Loucy (cell line): ENCODE data around the gene BABAM2.

Experiments
- H2AFZ ChIP-seq: fragments of 200-600 bp; sonication (generic); 2 replicates; pipeline ENCODE4 v1.6.0; 2016; ENCODE audit warnings: antibody characterized with exemption, mild to moderate bottlenecking, low read length, moderate library complexity
- H3F3A ChIP-seq: fragments of 200-600 bp; 2 replicates; pipeline ENCODE4 v1.6.0; 2016; ENCODE audit warnings: antibody characterized with exemption, low read depth, mild to moderate bottlenecking
- H3K27me3 ChIP-seq: fragments of 200-600 bp; sonication (generic); 2 replicates; pipeline ENCODE4 v1.6.1; 2014; ENCODE audit warnings: low read length, mild to moderate bottlenecking; ENCODE audit not compliant: insufficient read depth, poor library complexity, severe bottlenecking
- H3K36me3 ChIP-seq: fragments of 200-600 bp; sonication (generic); 2 replicates; pipeline ENCODE4 v1.6.1; 2016; ENCODE audit warnings: low read length; ENCODE audit not compliant: insufficient read depth
- H3K4me1 ChIP-seq: fragments of 200-600 bp; sonication (generic); 2 replicates; pipeline ENCODE4 v1.5.1; 2014; ENCODE audit warnings: low read length, mild to moderate bottlenecking; ENCODE audit not compliant: insufficient read depth, poor library complexity, severe bottlenecking
- H3K4me2 ChIP-seq: fragments of 200-600 bp; sonication (generic); 2 replicates; pipeline ENCODE4 v1.6.0; 2014; ENCODE audit warnings: antibody characterized with exemption, low read length, low read depth, mild to moderate bottlenecking; ENCODE audit not compliant: poor library complexity, severe bottlenecking
- H3K4me3 ChIP-seq: fragments of 200-600 bp; sonication (generic); 2 replicates; pipeline ENCODE4 v1.5.1; 2014; ENCODE audit warnings: low read length, mild to moderate bottlenecking, mixed read lengths; ENCODE audit not compliant: poor library complexity, severe bottlenecking
- H3K79me2 ChIP-seq: fragments of 200-600 bp; sonication (generic); 2 replicates; pipeline ENCODE4 v1.6.1; 2014; ENCODE audit warnings: low read length; ENCODE audit not compliant: insufficient read depth
- H3K9ac ChIP-seq: fragments of 200-600 bp; sonication (generic); 2 replicates; pipeline ENCODE4 v1.6.0; 2014; ENCODE audit warnings: mild to moderate bottlenecking, low read depth, low read length, moderate library complexity; ENCODE audit not compliant: poor library complexity, severe bottlenecking
- H3K9me2 ChIP-seq: fragments of 200-600 bp; sonication (generic); replicated peaks from 2 replicates; pipeline ENCODE4 v1.6.1; 2016; ENCODE audit warnings: low read depth, low read length, mixed read lengths
- H3K9me3 ChIP-seq: fragments of 200-600 bp; sonication (generic); 2 replicates; pipeline ENCODE4 v1.6.1; 2014; ENCODE audit warnings: mild to moderate bottlenecking, antibody characterized with exemption, low read length, low read depth; ENCODE audit not compliant: insufficient read depth
- H4K20me1 ChIP-seq: fragments of 200-600 bp; sonication (generic); 2 replicates; pipeline ENCODE4 v1.6.0; 2014; ENCODE audit warnings: antibody characterized with exemption, low read length, mild to moderate bottlenecking; ENCODE audit not compliant: insufficient read depth, poor library complexity, severe bottlenecking
- EZH2phosphoT487 ChIP-seq: fragments of 200-600 bp; IDR thresholded peaks from 2 replicates; pipeline ENCODE4 v1.6.1; 2018; ENCODE audit warnings: antibody characterized with exemption, mild to moderate bottlenecking, moderate library complexity, borderline replicate concordance
- TF ChIP-seq, protein P1 (sequence below): fragments of 200-600 bp; sonication (generic); conservative IDR thresholded peaks from 2 replicates; pipeline ENCODE4 v1.5.1; 2014; ENCODE audit warnings: mild to moderate bottlenecking, antibody characterized with exemption, low read length

The BABAM2 gene

DNA sequence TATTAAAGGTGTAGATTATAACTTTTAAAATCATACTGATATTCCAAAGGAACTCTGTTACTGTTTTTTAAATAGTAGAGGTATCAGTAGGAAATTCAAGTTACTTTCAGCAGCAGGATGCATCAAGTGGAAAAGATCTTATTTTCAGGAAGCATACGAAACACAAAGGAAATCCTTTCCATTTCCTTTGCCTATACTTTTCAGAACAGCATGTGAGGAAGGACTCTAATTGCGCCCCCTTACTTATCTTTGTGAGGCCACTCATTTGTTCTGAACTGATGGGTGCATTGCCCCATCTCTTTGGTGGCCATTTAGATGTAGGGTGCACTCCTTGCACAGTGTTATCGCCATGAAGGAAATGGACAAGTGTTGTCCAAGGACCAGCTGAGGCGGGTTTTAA lies 145.3 kb downstream of the BABAM2 start:
- H3K79me2 ChIP-seq = no peaks in the 10 kb centered on the region
- no peaks in the 10 kb centered on the region; the same call in 1 of the 2 replicates for H3F3A ChIP-seq
- no peaks in the 10 kb centered on the region for H3K27me3 ChIP-seq
- no peak overlapping the region for H2AFZ ChIP-seq
- H4K20me1 ChIP-seq = no peaks in the 10 kb centered on the region
- no peaks in the 10 kb centered on the region for H3K9me3 ChIP-seq
- no peak for TF ChIP-seq EZH2phosphoT487
- TF ChIP-seq, protein P1, sequence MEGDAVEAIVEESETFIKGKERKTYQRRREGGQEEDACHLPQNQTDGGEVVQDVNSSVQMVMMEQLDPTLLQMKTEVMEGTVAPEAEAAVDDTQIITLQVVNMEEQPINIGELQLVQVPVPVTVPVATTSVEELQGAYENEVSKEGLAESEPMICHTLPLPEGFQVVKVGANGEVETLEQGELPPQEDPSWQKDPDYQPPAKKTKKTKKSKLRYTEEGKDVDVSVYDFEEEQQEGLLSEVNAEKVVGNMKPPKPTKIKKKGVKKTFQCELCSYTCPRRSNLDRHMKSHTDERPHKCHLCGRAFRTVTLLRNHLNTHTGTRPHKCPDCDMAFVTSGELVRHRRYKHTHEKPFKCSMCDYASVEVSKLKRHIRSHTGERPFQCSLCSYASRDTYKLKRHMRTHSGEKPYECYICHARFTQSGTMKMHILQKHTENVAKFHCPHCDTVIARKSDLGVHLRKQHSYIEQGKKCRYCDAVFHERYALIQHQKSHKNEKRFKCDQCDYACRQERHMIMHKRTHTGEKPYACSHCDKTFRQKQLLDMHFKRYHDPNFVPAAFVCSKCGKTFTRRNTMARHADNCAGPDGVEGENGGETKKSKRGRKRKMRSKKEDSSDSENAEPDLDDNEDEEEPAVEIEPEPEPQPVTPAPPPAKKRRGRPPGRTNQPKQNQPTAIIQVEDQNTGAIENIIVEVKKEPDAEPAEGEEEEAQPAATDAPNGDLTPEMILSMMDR = no peak
- peaks cover 23% of the 10 kb centered on the region for H3K4me1 ChIP-seq
- peak overlapping the region; percentile 2 for H3K4me2 ChIP-seq
- no peaks in the 10 kb centered on the region for H3K36me3 ChIP-seq
- no peaks in the 10 kb centered on the region for H3K9me2 ChIP-seq
- no peak overlapping the region for H3K9ac ChIP-seq
- H3K4me3 ChIP-seq = no peak overlapping the region

DNA sequence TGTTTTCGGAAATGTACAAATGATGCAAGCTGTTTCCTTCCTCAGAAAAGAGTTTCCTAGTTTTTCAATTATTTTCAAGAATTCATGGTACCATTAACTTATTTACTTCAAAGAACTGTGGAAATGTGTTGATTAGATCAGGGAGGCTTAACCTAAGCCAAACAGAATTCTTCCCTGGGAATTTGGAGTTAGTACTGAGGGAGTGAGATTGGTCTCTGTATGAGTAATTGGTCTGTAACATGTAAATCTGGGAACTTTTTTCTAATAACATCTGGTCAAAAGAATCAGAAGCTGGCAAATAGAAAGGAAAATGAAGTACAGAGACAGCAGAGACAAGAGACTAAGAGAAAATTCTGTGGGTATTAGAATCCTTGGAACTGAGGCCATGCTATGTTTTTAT lies 145.8 kb downstream of the BABAM2 start:
- Histone ChIP-seq H3K27me3 (no peaks in the 10 kb centered on the region), H2AFZ (no peak overlapping the region), H3K4me2 (peak overlapping the region; percentile 2), H3K4me3 (no peak overlapping the region), H3K9ac (no peak overlapping the region), H3K36me3 (no peaks in the 10 kb centered on the region), H3K9me2 (no peaks in the 10 kb centered on the region), H3K79me2 (no peaks in the 10 kb centered on the region), H4K20me1 (no peaks in the 10 kb centered on the region), H3K9me3 (no peaks in the 10 kb centered on the region), H3K4me1 (peaks cover 23% of the 10 kb centered on the region), H3F3A (no peaks in the 10 kb centered on the region; the same call in 1 of the 2 replicates)
- TF ChIP-seq EZH2phosphoT487 = no peak
- TF ChIP-seq, protein P1 = no peak

DNA sequence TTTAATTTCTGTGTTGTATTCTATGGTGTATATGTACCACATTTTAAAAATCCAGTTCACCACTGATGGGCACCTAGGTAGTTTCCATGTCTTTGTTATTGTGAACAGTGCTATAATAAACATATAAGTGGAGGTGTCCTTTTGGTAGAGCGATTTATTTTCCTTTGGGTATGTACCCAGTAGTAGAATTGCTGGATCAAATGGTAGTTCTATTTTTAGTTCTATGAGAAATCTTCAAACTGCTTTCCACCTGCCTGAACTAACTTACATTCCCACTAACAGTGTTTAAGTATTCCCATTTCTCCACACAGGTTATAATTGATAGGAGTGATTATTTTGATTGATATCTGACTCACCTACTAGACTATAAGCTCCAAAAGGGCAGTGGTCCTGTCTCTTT lies 148.2 kb downstream of the BABAM2 start:
- no peak overlapping the region for H3K4me2 ChIP-seq

More for the DNA sequence above, 148.2 kb downstream of the BABAM2 start:
- no peak overlapping the region for H3K9ac ChIP-seq
- no peak overlapping the region for H2AFZ ChIP-seq
- TF ChIP-seq, protein P1 = no peak
- no peak for TF ChIP-seq EZH2phosphoT487
- H3F3A ChIP-seq = no peaks in the 10 kb centered on the region
- H3K79me2 ChIP-seq = no peaks in the 10 kb centered on the region
- no peaks in the 10 kb centered on the region for H3K27me3 ChIP-seq
- H3K4me1 ChIP-seq = peaks cover 23% of the 10 kb centered on the region
- H3K36me3 ChIP-seq = no peaks in the 10 kb centered on the region
- H3K9me3 ChIP-seq = no peaks in the 10 kb centered on the region
- H4K20me1 ChIP-seq = no peaks in the 10 kb centered on the region
- H3K9me2 ChIP-seq = no peaks in the 10 kb centered on the region
- no peak overlapping the region for H3K4me3 ChIP-seq
